IPS-NIHi7 (cell line): ENCODE data around the gene APOC3.

Experiments
- DNase-seq: peaks from one replicate; pipeline ENCODE4 v3.0.0; 2012; ENCODE audit warnings: mixed read lengths; ENCODE audit errors: extremely low spot score

APOC3 gene

DNA sequence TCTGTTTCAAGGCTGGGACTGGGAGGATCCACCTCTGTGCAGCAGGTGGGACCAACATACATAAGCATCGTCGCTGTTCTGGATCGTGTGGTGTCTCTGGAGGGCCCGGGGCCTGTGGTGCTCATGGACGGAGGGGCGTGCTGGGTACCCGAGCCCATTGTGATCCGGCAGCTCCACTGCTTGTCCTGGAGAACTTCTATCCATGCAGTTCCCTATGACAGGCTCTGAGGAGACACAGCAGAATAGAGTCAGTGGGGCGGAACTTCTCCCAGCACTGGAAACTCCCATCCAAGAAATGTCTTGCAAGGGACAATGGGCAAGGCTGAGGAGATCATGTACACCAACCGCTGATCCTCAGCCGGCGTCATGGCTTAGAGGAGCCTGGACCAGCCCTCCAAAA lies 19.4 kb downstream of the APOC3 start:
- no peak for DNase-seq

DNA sequence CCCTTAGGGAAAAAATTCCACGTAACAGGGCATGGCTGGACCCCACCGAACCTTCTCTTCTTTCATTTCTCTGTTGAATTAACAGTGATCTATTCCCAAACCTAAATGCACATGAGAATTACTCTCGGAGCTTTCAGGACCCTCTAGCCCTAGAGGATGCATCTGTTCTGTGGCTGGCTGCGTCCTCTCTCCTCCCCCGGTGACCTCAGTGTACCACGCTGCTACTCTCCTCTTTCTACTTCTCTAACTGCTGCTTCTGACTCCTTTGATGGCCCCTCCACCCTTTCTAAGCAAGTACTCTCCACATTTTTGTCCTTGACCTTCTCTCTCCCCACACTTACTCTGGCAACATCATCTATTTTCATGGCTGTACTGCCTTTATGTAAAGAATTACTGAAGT lies 19.8 kb downstream of the APOC3 start:
- no peak for DNase-seq

DNA sequence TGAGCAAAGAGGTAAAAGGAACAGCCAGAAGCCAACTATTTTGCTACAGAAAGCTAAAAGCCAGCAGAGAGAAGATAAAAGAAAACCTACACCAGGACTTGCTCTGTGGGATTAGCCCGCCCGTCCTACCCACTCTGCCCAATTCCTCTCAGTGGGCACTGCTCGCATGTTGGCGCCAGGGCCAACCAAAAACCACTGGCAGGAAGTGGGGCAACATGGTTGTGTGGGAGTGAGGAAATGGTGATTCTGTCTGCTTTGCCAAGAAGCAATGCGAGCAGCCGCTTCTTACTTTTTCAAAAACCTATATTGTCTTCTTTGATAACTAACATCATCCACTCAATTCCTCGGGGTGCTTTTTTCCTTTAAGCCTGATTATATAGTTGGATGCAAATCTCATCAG lies 21.9 kb downstream of the APOC3 start:
- DNase-seq: no peak

GRCh38 chr11:116852261-116853031 lies 22.7 kb downstream of the APOC3 start:
- no peak for DNase-seq

DNA sequence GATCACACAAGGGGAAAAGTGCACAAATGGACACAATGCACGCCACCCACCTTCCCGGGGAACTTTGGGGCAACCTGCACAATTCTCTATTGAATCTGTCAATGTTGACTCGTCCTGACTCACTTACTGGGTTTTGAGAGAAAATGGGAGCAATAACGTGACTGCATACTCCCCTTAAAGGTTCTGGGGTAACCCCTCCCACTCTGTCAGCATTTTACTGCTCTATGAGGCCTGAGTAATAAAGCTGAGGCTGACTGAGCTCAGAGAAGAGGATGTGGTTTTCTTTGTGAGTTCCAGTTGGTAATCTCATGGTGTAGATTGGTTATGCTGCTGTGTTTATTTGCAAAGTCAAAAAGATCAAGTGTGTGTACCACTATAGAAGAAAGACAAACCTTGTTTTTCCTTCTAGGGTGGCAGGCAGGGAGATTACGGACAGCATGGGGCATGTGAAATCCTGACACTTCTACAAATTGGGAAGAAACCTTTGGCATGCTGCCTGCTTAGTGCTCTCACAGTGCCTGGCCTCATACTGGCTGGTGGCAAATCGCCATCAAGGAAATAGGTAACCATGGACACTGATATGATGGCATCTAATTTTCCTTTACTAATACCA lies 23.9 kb downstream of the APOC3 start:
- no peak for DNase-seq

GRCh38 chr11:116855413-116855812 lies 25.7 kb downstream of the APOC3 start:
- DNase-seq: no peak

DNA sequence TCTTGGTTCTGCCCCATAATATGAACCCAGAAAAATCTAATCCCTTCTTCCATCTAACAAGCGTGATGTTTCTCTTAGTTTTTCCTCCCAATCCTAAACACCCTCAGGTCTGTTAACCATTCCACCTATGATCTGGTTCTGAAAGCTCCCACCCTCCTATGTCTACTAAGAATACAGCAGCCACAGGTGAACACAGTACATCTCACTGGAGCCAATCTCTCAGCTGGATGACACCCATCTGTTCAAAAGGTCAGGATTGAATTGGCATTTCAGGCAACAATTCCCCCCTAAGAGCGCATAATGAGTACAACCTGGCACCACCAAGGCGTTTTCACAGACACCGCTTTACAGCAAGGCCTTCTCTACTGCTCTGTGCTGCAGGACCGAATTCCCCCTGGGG lies 26.7 kb downstream of the APOC3 start:
- DNase-seq: no peak

- DNase-seq: no peak
Observed at GRCh38 chr11:116857316-116857715, 27.6 kb downstream of the APOC3 start.

GRCh38 chr11:116857936-116858335 lies 28.2 kb downstream of the APOC3 start:
- no peak for DNase-seq

DNA sequence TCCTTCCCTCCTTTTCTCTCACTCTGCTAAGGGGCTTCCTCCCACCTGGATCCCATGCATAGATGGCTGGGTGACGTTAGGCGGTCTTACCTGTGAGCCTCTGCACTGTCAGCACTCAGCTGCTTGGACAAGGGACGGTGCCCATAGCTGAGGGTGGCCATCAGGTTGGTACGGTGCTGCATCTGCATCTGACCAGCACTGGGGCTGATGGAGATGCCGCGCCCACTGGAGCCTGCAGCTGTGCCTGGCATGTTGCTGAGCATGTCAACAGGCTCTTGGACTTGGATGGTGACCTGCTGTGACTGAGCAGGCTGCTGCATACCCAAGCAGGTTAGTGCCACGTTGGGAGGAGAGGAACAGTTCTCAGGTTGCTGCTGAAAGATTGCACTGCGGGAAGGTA lies 29.5 kb downstream of the APOC3 start:
- DNase-seq: no peak

GRCh38 chr11:116860303-116860702 lies 30.6 kb downstream of the APOC3 start:
- DNase-seq: no peak

GRCh38 chr11:116861539-116861938 lies 31.8 kb downstream of the APOC3 start:
- DNase-seq: no peak

- no peak for DNase-seq
Observed at GRCh38 chr11:116862185-116862584, 32.5 kb downstream of the APOC3 start.

GRCh38 chr11:116862951-116863350 lies 33.2 kb downstream of the APOC3 start:
- DNase-seq: no peak

- no peak for DNase-seq
Observed at GRCh38 chr11:116864531-116864930, 34.8 kb downstream of the APOC3 start.

- DNase-seq: no peak
Observed at GRCh38 chr11:116865696-116866095, 36.0 kb downstream of the APOC3 start.

- no peak for DNase-seq
Observed at GRCh38 chr11:116866804-116867455, 37.2 kb downstream of the APOC3 start.

- no peak for DNase-seq
Observed at GRCh38 chr11:116867619-116868018, 37.9 kb downstream of the APOC3 start.

DNA sequence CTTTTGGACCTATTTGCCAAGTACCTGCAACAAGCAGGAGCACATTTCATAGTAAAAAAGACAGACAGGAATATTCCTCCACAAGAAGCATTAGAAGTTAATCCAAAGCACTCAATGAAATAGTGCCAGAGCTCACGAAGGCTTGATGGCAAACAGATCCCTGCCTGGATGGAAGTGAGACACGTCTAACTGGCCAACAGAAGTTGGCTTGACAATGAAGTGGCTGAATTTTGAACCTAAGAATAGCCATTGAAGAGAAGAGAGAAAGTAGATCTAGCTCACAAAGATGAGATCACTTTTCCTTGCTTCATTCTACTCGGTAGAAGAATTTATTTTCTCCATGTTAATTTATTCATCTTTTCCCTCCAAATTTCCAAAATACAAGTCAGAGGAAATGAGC lies 38.4 kb downstream of the APOC3 start:
- DNase-seq: no peak

GRCh38 chr11:116869610-116870009 lies 39.9 kb downstream of the APOC3 start:
- no peak for DNase-seq

GRCh38 chr11:116870054-116870453 lies 40.3 kb downstream of the APOC3 start:
- no peak for DNase-seq

- DNase-seq: no peak
Observed at GRCh38 chr11:116871248-116871647, 41.5 kb downstream of the APOC3 start.

- DNase-seq: no peak
Observed at GRCh38 chr11:116873381-116873780, 43.7 kb downstream of the APOC3 start.
